COLO829 (cell line): ENCODE data around the gene ZBTB46.

ENCODE experiments used
- DNase-seq: peaks from one replicate; pipeline ENCODE4 v3.0.0; 2012; ENCODE audit warnings: low spot score

Gene ZBTB46

GRCh38 chr20:63766695-63767426 is 64.2 kb downstream of the ZBTB46 start:
- DNase-seq: no peak

GRCh38 chr20:63765902-63766301 is 65.2 kb downstream of the ZBTB46 start:
- DNase-seq: no peak

- DNase-seq: no peak
These were observed 65.8 kb downstream of the ZBTB46 start for GRCh38 chr20:63765082-63765873.

GRCh38 chr20:63759377-63759901 is 71.6 kb downstream of the ZBTB46 start:
- no peak for DNase-seq

GRCh38 chr20:63758152-63758551 is 72.9 kb downstream of the ZBTB46 start:
- no peak for DNase-seq

- no peak for DNase-seq
These were observed 74.4 kb downstream of the ZBTB46 start for GRCh38 chr20:63756648-63756991.

GRCh38 chr20:63755933-63756647 is 75.0 kb downstream of the ZBTB46 start:
- no peak for DNase-seq

- DNase-seq: no peak
These were observed 77.1 kb downstream of the ZBTB46 start for GRCh38 chr20:63754008-63754407.

- DNase-seq: no peak
These were observed 77.7 kb downstream of the ZBTB46 start for GRCh38 chr20:63753381-63753780.

GRCh38 chr20:63752411-63753101 is 78.5 kb downstream of the ZBTB46 start:
- DNase-seq: no peak

- DNase-seq: no peak
These were observed 79.4 kb downstream of the ZBTB46 start for GRCh38 chr20:63751471-63752271.

GRCh38 chr20:63750807-63751470 is 80.1 kb downstream of the ZBTB46 start:
- DNase-seq: peak; percentile 58

GRCh38 chr20:63749597-63750508 is 81.2 kb downstream of the ZBTB46 start:
- DNase-seq: no peak

- DNase-seq: no peak
These were observed 82.2 kb downstream of the ZBTB46 start for GRCh38 chr20:63748934-63749270.

GRCh38 chr20:63748070-63748933 is 82.8 kb downstream of the ZBTB46 start:
- no peak for DNase-seq

- DNase-seq: no peak
These were observed 83.4 kb downstream of the ZBTB46 start for GRCh38 chr20:63747622-63748069.

GRCh38 chr20:63746751-63747315 is 84.2 kb downstream of the ZBTB46 start:
- no peak for DNase-seq
